ENCODE data around the gene HSDL1.

DNA sequence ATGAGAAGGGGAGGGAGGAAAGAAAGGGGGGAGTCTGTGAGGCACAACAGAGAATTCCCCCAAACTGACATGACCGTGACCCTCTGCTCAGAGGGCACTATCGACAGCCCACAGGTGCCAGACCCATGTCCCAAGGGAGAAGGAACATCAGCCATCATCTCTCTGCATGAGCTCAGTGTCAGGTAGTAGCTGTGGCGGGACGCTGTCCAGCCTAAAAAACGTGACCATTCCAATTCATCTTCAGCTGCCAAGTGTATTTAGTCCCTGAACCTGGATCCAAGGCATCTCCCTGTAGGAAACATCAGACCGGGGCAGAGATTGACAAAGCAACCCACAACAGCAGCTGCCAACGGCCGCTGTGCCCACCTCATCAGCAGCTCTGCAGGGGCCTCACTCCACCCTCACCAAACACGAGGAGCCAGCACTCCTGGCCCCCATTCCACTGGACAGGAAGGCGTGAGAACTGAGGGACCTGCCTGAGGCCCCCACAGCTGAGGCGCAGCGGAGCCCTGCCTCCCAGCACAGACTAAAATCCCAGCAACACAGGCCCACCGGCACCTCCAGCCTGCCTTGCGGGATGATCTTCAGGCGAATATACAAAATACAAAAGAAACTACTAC, 33.3 kb upstream of the HSDL1 start:
- TF ChIP-seq, protein P1, sequence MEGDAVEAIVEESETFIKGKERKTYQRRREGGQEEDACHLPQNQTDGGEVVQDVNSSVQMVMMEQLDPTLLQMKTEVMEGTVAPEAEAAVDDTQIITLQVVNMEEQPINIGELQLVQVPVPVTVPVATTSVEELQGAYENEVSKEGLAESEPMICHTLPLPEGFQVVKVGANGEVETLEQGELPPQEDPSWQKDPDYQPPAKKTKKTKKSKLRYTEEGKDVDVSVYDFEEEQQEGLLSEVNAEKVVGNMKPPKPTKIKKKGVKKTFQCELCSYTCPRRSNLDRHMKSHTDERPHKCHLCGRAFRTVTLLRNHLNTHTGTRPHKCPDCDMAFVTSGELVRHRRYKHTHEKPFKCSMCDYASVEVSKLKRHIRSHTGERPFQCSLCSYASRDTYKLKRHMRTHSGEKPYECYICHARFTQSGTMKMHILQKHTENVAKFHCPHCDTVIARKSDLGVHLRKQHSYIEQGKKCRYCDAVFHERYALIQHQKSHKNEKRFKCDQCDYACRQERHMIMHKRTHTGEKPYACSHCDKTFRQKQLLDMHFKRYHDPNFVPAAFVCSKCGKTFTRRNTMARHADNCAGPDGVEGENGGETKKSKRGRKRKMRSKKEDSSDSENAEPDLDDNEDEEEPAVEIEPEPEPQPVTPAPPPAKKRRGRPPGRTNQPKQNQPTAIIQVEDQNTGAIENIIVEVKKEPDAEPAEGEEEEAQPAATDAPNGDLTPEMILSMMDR (IDR thresholded peaks at IDR 0.05), result no peak
- TF ChIP-seq POLR2A (IDR thresholded peaks at IDR 0.05) (no peak), EP300 (IDR thresholded peaks at IDR 0.05) (no peak)

Data from tibial nerve (tissue), 4 donors.